Measurements from ENCODE around the gene SERPINB3.
"Not testable (repeated sequence)": the region's sequence is repeated elsewhere in the genome, so short reads cannot be mapped to it uniquely, and the experiment has no call there.

DNA sequence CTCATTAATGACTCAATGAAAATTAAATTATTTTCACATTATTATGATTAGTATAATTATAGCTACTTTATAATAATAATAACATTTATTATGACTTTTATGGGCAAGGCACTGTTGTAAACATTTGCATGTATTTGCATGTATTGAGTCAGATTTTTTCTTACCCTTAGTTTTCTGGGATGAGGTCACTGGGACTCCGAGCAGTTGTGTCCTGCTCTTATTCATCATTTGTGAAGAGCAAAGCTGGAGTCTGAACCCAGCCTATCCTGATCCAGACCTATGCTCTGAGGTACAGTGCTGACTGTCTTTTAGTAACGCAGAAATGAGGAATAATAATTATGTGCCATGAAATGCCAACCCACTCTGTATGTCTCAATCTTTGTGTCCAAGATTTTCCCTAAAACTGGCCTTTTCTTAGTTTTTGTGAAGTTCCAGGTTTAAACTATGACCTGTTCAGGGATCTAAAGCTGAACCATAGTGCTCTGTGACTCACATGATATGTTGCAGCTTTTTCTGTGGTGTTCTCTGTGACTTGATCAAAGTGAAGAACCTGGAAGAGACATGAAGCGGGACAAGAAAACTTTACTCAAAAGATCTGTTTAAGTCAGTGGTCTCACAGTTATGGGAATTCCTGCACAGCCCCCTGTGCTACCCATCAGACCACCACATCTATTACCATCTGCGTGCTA is 18.9 kb downstream of the SERPINB3 start:
- TF ChIP-seq, protein P1, sequence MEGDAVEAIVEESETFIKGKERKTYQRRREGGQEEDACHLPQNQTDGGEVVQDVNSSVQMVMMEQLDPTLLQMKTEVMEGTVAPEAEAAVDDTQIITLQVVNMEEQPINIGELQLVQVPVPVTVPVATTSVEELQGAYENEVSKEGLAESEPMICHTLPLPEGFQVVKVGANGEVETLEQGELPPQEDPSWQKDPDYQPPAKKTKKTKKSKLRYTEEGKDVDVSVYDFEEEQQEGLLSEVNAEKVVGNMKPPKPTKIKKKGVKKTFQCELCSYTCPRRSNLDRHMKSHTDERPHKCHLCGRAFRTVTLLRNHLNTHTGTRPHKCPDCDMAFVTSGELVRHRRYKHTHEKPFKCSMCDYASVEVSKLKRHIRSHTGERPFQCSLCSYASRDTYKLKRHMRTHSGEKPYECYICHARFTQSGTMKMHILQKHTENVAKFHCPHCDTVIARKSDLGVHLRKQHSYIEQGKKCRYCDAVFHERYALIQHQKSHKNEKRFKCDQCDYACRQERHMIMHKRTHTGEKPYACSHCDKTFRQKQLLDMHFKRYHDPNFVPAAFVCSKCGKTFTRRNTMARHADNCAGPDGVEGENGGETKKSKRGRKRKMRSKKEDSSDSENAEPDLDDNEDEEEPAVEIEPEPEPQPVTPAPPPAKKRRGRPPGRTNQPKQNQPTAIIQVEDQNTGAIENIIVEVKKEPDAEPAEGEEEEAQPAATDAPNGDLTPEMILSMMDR (IDR thresholded peaks at IDR 0.05; ENCODE audit: control extremely low read depth in 1 of 3, insufficient read depth in 1 of 3, low read depth in 1 of 3, low read length in 3 of 3) = not testable (repeated sequence)
- TF ChIP-seq POLR2A (IDR thresholded peaks at IDR 0.05; ENCODE audit: control extremely low read depth in 1 of 2, low read depth in 2 of 2, low read length in 2 of 2) = not testable (repeated sequence)
